HepG2 (cell line): ENCODE results near the gene MKX.

Experiments used
- REPIN1 ChIP-seq: sonication (generic); formaldehyde crosslinking; IDR thresholded peaks from 2 replicates; pipeline ENCODE4 v1.8.0; 2022; ENCODE audit warnings: missing genetic modification reagents, low read depth, mild to moderate bottlenecking, borderline replicate concordance
- TF ChIP-seq, protein P1 (sequence below): sonication (generic); formaldehyde crosslinking; IDR thresholded peaks from 2 replicates; pipeline ENCODE4 v1.4.0; 2020; ENCODE audit warnings: mild to moderate bottlenecking, missing genetic modification reagents
- TF ChIP-seq, protein P2 (sequence below), 2 experiments: IDR thresholded peaks; 2 replicates each; pipeline ENCODE4 v1.6.1; 2011 to 2012; ENCODE audit warnings: low read length in 2 of 2, borderline replicate concordance in 1 of 2, low read depth in 1 of 2, mild to moderate bottlenecking in 1 of 2, moderate library complexity in 1 of 2

- TF ChIP-seq REPIN1 (CRISPR knock-in tag) = no peak
- TF ChIP-seq, protein P1, sequence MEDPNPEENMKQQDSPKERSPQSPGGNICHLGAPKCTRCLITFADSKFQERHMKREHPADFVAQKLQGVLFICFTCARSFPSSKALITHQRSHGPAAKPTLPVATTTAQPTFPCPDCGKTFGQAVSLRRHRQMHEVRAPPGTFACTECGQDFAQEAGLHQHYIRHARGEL (CRISPR knock-in tag) = no peak
- TF ChIP-seq, protein P2, sequence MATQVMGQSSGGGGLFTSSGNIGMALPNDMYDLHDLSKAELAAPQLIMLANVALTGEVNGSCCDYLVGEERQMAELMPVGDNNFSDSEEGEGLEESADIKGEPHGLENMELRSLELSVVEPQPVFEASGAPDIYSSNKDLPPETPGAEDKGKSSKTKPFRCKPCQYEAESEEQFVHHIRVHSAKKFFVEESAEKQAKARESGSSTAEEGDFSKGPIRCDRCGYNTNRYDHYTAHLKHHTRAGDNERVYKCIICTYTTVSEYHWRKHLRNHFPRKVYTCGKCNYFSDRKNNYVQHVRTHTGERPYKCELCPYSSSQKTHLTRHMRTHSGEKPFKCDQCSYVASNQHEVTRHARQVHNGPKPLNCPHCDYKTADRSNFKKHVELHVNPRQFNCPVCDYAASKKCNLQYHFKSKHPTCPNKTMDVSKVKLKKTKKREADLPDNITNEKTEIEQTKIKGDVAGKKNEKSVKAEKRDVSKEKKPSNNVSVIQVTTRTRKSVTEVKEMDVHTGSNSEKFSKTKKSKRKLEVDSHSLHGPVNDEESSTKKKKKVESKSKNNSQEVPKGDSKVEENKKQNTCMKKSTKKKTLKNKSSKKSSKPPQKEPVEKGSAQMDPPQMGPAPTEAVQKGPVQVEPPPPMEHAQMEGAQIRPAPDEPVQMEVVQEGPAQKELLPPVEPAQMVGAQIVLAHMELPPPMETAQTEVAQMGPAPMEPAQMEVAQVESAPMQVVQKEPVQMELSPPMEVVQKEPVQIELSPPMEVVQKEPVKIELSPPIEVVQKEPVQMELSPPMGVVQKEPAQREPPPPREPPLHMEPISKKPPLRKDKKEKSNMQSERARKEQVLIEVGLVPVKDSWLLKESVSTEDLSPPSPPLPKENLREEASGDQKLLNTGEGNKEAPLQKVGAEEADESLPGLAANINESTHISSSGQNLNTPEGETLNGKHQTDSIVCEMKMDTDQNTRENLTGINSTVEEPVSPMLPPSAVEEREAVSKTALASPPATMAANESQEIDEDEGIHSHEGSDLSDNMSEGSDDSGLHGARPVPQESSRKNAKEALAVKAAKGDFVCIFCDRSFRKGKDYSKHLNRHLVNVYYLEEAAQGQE (IDR thresholded peaks at IDR 0.05; ENCODE audit: borderline replicate concordance in 1 of 2, low read depth in 1 of 2, low read length in 2 of 2) = no peak
Observed at GRCh38 chr10:27680691-27681605, 64.7 kb downstream of the MKX start.
